ENCODE measurements around the gene CTSV.
"Not testable (repeated sequence)": the region's sequence is repeated elsewhere in the genome, so short reads cannot be mapped to it uniquely, and the experiment has no call there.

The CTSV gene

DNA sequence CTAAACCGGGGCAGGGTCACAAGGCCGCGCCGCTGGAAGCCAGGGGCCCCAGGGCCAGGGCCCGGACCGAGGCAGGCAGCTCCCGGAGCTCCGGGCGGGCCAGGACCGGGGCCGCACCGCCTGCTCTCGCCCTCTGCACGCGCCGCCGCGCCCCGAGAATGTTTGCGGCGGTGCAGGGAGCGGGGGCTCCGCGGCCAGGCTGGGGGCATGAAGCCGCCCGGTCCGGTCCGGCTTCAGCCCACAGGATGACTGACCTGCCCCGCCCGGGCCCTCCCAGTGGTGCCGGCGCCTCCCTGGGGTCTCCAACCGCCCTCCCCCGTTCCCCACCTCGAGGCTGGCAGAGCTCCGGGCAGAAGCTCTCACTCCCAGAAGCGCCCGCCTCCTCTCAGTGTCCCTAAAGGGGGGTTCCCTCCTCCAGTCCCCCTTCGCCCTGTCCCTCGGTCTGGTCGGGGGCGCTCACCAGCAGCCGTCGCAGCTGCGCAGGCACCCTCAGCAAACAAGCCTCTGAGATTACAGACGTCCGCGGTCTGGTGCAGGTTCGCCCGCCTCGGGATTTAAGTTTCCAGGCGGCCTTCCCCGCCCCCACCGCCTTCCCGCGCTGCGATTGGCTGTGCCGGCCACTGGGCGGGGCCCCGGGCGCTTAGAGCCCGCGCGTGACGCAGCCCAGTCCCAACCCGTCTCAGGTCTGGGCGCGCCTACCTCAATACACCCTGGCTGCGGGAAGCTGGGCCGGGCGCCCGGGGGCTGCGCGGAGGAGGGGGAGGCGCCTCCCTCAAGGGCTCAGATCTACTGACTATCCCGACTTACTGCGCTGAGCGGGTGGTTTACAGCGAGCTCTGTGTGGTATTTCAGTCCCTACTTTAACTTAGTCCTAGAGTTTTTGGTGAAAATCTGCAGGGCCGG, at the start of gene CTSV:
TSS of gene CTSV (minus strand) at position 532 of the 903 bp plus-strand sequence. CDS start 1,099 bp downstream, outside the sequence.
- peak; percentile 55 to 73 (median 69) for DNase-seq (ENCODE audit: low read depth in 3 of 3)

DNA sequence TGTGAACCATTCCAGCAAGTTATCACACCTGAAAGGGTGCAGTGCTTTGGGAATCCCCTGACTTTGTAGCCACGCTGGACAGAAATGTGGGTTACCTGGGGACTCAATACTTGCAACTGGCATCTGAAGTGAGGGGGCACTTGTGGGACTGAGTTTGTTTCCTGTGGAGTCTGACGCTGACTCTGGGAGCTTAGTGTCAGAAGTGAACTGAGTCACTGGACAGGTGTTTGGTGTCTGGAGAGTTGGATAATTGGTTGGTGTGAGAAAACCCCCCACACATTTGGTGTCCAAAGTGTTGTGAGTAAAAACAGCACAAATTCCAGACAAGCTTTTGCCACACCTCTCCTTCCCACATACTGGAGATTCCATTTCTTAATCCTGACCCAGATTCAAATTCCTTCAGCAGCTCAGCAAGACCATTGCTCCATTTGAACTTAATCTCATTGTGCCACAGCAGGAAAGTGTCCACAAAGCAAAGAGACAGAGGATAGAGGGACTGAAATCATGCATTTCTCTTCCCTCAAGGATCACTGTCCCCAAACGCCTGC, 48.8 kb upstream of the CTSV start:
- not testable (repeated sequence) for DNase-seq (ENCODE audit: low read depth in 3 of 3)

DNA sequence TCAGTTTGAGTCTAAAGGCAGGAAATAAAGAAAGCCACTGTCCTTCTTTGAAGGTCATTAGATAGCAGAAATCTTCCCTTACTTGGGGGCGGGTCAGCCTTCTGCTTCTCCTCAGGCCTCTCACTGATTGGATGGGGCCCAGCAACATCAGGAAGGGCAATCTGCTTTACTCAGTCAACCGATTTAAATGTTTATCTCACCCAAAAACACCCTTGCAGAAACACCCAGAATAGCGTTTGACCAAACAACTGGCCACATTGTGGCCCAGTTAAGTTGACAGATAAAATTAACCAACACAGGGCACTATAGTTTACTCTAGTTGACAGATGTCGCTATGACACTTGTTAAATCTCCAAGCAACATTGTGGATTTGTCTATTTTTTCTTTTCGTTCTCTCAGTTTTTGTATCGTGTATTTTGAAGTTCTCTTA, 45.6 kb upstream of the CTSV start:
- DNase-seq (ENCODE audit: low read depth in 3 of 3) = not testable (repeated sequence)

GRCh38 chr9:97078362-97078761, 39.4 kb upstream of the CTSV start:
- no peak for DNase-seq (ENCODE audit: low read depth in 3 of 3)

DNA sequence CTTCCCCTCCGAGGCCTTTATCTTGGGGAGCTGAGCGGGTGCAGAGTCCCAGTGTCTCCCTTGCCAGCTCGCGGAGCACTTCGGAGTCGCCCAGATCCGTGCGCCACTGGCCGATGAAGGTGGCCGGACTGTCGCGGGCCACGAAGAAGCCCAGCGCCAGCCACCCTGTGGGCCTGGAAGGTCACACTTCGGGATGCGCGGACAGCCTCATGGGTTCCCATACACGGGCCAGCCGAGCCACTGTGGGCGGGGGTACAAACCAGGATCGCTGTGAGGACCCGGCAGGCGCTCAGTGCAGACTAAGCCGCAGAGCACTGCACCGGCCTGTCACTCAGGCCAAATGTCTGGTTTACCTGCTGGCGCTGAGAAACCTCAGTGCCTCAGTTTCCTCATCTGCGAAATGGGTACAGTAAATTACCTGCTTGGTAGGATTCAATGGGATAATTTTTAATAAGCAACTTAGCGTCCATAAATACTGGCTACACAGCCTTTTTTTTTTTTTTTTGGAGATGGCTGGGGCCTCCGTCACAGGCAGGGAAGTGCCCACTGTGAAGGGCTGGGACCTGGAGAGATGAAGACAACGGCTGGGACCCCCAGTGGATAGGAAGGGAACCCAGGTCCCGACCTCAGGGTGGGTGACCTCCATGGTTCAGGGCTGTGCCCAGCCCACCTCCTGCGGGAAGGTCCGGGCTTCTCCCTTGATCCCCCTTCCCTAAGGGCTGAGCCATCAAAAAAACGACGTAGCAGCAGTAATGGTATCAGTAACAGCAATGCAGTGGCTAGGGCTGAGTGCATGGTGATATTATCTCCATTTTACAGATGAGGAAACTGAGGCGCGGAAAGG, 38.7 kb upstream of the CTSV start:
- DNase-seq (ENCODE audit: low read depth in 3 of 3) = no peak

- DNase-seq (ENCODE audit: low read depth in 3 of 3) = not testable (repeated sequence)
Observed at GRCh38 chr9:97076731-97077451, 37.9 kb upstream of the CTSV start.

GRCh38 chr9:97076238-97076637, 37.3 kb upstream of the CTSV start:
- DNase-seq (ENCODE audit: low read depth in 3 of 3) = no peak

DNA sequence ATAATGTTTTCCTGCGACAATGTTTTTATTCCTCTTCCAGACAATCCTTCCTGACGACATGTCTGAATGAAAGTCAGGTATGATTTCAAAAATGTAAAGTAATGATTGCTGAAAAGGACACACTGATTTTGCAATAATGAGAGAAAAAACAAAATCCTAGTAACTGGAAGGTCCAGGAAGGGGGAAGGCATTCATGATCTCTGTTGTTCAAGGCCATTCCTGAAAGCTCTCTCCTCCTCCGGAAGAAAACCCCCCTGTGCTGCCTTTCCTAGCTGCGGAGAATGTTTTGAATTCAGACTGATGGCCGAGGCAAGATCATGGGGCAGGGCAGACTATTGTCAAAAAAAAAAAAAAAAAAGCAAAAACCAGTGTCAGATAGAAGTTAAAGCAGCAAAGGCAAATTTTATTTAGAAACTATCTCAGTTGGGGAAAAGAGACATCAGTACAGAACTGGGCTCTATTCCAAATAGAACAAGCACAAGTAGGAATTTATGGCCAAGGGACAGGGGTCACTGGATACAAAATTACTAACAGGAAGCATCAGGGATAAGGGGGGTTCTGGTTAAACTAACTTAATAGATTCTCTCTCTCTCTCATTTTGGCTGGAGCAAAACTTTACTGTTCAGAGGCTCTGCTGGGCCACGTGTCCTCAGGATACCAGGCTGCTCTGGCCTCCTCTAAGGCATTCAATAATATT, 36.5 kb upstream of the CTSV start:
- no peak for DNase-seq (ENCODE audit: low read depth in 3 of 3)

DNA sequence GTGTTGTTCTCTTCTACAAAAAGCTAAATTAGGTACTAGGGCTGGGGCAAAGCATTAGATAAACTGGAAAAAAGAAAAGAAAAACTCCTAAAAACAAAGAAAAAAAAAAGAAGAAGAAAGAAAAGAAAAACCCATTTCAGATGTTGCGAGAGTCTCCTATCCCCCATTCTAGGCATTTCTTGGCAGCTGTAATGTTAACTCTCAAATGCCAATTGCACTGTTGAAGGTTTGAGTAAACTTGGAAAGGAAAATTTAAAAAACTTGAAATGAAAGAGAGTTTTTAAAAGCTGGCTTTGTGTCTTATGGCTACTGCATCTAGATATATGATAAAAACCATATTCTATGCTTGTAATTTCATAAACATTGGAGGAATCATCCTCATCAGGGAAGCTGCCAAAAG, 34.6 kb upstream of the CTSV start:
- DNase-seq (ENCODE audit: low read depth in 3 of 3) = no peak

DNA sequence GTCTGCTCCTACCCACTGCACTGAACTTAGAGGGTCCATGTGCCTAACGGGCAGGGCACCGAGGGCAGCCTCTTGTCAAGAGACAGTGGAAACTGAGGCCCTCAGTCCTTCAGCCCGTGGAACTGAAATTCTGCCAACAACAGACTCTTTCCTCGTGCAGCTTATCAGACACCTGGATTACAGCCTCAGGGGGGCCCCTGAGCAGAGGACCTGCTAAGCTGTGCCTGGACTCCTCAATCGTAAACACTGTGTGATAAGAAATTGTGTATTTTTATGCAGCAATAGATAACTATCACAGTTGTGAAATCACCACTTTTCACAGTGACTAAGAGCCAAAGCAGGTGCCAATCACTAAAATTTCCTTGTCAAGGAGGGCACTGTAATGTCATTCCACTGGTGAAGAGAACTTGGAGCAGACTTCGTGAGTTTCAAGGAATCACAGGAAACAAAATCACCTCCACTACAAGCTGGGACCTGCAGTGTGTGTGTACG, 33.4 kb upstream of the CTSV start:
- DNase-seq (ENCODE audit: low read depth in 3 of 3) = no peak

DNA sequence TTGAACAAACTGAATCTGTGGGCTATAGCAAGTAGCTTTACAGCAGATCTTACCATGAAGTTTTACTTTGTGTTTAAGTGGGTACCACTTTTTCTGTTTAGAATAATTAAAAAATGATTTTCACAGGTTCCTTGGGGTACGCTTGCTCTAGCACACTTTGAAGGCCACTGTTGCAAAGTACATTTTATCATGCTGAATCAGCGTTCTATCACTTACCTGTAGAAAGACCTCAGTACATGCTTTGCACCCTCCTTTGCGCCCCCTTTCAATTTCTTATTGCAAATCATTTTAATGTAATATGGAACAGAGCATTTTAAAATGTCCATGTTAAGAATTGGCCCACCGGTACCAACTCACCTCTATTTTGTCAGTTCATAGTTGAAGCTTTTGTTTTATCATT, 31.4 kb upstream of the CTSV start:
- DNase-seq (ENCODE audit: low read depth in 3 of 3) = not testable (repeated sequence)

DNA sequence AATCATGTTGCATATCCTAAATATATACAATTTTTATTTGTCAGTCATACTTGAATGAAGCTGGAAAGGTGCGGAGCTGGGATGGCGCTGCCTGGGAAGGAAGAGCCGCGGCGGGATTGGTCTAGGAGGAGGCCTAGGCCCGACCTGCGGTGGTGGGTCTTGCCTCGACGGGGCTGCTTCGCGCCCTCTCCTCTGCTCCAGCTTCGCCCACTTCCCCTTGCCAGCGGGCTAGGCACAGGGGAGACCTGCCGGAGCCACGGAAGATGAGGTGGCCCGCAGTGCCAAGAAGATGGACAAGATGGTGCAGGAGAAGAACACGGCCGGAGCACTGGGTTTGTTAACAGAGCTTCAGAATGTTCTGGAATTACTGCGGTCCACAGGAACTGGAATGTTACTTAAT, 28.5 kb upstream of the CTSV start:
- no peak for DNase-seq (ENCODE audit: low read depth in 3 of 3)

DNA sequence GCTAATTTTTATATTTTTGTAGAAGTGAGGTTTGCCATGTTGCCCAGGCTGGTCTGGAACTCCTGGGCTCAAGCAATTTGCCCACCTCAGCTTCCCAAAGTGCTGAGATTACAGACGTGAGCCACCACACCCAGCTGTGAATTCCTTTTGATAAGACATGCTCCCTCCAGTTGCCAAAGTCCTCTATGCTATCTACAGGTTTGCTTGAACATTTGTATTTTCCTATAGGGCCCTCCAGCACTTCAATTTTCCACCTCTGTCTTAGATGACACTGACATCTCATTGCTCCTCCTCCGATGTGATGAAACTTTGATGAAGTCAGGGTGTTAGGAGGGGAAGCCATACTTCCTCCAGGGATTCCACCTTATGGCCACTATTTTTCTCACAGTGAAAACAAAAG, 25.2 kb upstream of the CTSV start:
- DNase-seq (ENCODE audit: low read depth in 3 of 3) = no peak

GRCh38 chr9:97060796-97061195, 21.9 kb upstream of the CTSV start:
- DNase-seq (ENCODE audit: low read depth in 3 of 3) = no peak

DNA sequence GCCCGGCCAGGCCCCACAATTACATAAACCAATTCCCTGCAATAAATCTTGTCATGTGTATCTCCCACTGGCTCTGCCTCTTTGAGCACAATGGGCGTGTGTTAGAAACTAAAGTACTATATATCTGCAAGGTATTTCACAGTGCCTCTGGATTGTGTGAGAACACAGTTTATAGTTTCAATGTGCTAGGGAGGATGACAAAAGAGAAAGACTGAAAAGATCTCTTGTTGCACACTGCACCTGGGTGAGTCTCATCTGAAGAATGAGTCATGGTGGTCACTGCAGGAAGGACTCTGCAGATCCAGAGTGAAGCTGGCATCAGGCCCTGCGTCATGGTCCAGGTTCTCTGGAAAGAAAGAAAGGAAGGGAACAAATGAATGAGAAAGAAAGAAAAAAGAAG, 20.7 kb upstream of the CTSV start:
- no peak for DNase-seq (ENCODE audit: low read depth in 3 of 3)

DNA sequence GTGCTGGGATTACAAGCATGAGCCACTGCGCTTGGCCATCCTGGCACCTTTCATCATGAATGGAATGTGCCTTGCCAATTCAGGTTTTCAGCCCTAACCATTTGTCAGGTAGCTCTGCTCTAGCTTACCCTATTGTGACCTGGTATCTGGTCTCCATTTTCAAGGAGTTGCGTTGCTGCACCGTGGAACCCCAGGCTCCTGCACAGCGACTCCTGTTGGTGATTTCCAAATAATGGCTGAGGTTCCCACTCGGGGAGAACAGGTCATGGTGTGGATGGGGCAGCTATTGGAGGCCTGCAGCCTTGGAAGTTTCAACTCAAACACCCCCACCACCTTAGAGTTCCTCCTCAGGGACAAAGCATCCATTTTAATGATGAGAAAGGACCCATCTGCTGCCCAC, 18.7 kb upstream of the CTSV start:
- DNase-seq (ENCODE audit: low read depth in 3 of 3) = no peak

DNA sequence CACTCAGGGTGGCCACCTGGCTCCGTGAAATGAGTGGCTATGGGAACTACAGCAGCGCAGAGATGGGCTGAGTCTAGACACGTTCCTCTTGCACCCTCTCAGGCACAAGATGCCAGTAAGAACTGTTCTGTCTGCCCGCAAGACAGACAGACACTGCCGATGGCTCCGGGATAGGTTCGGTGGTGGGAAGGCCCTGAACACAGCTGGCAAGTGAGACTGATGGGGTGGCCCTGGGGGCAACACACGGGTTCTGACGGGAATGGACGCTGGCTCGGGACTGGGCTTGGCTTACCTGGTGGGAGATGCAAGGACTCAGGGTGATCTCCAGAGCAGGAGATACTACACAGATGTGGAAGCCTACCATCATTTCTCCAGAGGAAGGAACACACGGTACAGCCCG, 16.9 kb upstream of the CTSV start:
- not testable (repeated sequence) for DNase-seq (ENCODE audit: low read depth in 3 of 3)

DNA sequence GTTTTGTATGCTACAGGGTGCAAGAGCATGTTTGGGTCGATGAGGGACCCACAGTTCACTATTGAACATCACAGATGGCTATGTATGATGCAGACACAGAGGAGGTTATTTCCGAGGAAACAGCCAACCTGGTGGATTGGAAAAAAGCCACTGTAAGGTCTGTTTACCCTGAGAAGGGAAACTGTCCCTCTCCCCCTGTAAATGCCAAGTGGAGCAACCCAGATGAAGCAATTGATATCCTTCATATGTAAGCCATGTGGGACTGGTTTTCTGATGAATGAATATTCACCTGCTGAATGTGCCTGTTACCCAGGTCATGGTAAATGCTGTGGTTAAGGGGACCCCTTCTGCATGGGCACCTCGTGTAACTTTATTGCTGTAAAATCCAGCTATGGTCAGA, 14.8 kb upstream of the CTSV start:
- no peak for DNase-seq (ENCODE audit: low read depth in 3 of 3)

DNA sequence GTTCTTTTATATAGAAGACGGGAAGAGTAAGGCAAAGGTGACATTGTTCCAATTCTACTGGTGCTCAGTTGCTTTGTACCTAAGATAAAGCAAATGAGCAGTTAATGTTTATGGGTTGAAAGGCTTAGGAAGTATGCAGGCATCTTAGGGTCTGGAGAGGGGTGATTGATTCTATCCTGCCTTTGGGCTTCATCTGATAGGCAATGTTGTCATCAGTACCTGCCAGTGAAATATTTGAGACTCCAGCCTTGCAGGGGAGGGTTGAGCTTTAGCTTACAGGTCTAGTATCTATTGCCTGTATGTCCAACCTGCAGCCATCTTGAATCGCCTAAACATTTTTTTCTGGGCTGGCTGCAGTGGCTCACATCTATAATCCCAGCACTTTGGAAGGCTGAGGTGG, 13.8 kb upstream of the CTSV start:
- no peak for DNase-seq (ENCODE audit: low read depth in 3 of 3)

GRCh38 chr9:97046228-97046627, 7.3 kb upstream of the CTSV start:
- no peak for DNase-seq (ENCODE audit: low read depth in 3 of 3)

- no peak for DNase-seq (ENCODE audit: low read depth in 3 of 3)
Observed at GRCh38 chr9:97045300-97045699, 6.4 kb upstream of the CTSV start.

Measured in stimulated activated CD4-positive, alpha-beta T cell treated with anti-CD3 and anti-CD28 coated beads, TNF-alpha, amount 100 ng/mL, for 4 hours (primary cell).